Measurements from ENCODE around the gene TUSC2.
A peak's percentile ranks its signal among the peaks of the same experiment; 100 is the strongest.
"Not testable (repeated sequence)": the region's sequence is repeated elsewhere in the genome, so short reads cannot be mapped to it uniquely, and the experiment has no call there.

TUSC2 gene

DNA sequence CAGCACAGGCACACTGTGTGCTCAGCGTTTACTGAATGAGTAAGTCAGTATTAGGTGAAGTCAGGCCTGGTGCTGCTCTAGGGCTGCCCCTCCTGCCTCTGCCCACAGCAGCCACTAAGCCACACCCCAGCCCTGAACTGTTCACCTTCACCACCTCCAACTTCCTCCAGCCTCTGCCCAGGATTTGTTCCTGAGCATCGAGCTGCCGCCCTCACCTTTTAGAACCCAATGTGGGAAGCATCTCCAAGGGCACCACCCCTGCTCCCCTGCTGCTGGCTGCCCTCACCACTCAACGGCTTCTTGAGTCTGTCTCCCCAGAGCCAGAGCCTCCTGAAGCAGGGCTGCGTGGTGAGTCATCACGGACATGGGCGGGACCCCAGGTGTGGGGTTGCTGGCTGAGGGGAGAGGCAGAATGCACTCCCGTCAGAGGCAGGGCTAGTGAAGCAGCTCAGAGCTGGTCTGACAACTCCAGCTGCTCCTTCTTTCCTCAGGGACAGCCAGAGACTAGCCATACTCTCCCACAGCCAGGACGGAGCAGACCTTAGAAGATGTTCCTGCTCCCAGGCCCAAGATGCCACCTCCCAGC, 11.3 kb downstream of the TUSC2 start:
- no peak for DNase-seq

DNA sequence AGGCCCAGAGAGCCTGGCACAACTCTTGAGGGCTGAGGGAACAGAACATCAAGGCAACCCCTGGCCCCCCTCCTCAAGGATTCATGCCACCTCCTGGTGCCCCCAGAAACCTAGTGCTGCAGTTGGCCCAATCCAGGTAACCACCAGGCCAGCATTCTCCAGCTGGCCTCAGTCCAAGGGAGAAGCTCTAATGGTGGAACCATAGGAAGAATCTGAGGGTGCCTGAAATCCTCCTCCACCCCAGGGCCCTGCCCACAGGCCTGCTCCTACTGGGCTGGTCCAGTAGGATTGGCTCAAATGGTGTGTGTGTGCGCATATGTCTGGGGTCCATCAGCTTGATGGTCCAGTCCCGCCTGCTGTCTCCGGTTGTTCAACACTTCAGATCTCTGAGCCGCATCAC, 13.2 kb downstream of the TUSC2 start:
- no peak for DNase-seq

DNA sequence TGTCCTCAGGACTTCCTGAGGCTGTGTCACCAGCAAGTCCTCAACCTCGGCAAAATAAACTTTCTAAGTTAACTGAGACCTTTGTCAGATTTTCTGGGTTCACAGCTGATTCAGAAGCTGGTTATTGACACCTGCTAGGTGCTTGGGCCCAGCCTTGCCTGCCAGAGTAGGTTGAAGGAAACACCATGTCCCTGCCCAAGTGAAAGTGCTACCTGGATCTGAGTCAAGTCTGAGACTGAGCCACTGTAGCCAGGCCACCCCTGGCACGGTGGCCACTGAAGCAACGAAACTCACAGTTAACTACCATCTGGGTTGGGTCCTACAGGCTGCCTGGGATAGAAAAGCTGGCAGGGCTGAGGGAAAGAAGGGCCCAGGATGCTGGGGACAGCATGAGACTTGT, 13.7 kb downstream of the TUSC2 start:
- DNase-seq = no peak

DNA sequence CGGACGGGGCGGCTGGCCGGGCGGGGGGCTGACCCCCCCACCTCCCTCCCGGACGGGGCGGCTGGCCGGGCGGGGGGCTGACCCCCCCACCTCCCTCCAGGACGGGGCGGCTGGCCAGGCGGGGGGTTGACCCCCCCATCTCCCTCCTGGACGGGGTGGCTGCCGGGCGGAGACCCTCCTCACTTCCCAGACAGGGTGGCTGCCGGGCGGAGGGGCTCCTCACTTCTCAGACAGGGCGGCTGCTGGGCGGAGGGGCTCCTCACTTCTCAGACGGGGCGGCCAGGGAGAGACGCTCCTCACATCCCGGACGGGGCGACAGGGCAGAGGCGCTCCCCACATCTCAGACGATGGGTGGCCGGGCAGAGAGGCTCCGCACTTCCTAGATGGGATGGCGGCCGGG, 16.0 kb downstream of the TUSC2 start:
- not testable (repeated sequence) for DNase-seq

DNA sequence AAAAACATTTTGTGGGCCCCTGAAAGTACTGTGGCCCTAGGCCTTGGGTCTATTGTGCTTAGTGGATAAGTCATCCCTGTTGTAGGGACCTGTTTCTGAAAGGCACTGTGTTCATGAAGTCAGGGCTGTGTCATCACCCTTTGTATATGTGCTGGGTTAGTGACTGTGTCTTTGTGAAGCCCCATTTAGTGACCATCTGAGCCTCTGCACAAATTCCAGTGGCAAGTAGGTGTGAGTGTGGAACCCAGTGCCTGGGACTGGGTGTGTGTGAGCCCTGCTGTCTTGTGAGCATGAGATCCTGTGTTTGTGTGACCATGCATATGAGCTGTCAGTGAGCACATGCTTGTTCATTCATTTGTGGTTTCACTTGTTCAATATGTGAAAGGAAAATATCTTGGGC, 23.4 kb downstream of the TUSC2 start:
- DNase-seq = no peak

DNA sequence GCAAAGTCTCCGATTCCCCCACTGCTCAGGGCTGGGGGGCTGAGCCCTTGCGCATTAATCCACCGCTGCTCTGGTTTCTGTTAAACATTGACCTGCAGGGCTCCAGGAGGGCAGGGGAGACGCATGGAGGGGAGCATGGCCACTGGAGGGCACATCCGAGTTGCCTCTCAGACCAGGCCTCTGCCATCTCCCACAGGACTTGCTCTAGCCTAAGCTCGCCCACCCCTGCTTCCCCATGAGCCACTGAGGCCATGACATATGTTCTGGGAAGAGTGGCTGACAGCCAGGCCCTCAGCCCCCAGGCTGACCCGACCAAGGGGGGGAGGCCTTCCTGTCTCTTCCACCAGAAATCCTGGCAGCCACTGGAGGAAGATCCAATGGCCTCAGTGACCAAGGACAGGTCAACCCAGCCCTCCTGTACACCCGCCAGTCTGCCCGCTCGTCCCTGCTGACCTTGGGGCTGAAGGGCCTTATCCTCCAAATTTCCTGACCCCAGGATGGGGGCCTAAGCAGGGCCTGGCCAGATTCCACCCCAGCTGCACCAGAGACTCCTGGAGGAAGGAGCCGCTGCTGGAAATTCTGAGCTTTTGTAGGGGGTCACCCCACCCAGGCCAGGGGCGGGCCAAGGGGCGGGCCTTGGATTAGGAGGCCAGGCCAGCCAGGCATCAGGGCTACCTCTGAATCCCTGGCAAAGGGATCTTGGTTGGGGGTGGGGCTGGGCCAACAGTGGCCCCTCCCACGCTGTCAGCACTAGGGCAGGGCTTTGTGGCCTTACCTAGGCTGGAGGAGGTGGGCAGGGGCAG, 24.8 kb downstream of the TUSC2 start, which contains the start of gene HYAL1:
Gene HYAL1, minus strand, starts transcription at position 562 of the 803 bp plus-strand sequence. CDS start 618 bp downstream, outside the sequence.
- no peak for DNase-seq

DNA sequence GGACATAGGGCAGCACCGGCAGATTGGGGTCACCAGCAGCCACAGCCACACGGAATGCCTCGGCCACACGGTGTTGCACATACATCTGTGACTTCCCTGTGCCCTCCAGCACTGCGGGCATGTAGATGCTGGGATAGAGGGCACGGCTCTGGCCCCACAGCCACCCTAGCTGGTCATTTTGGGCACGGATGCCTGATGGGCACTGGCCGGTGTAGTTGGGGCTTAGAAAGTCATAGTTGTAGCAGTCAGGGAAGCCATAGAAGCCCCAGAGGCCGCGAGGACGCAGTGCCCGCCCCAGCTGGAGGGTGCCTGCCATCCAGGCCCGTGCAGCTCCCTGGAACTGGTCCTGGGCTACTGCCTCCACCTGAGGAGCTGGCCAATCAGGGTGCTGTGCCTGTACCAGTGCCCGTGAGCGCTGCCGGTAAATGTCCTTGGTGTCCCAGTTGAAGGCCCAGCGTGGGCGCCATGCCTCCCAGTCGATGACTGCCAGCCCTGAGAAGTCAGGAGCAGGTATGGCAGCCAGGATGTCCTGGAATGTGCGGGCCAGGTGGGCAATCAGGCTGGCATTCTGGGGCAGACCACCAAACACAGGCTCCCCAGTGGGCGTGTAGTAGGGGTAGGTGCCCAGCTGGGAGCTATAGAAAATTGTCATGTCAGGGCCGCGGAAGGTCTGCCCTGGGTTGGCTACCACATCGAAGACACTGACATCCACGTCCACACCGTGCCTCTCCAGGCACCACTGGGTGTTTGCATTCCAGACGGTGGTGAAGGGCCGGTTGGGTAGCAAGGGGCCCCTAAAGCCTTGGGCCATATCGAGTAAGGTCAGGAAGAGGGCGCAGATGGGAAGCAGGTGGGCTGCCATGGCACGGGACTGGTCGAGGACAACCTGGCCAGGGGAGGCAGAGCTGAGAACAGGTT, 25.7 kb downstream of the TUSC2 start:
- no peak for DNase-seq

DNA sequence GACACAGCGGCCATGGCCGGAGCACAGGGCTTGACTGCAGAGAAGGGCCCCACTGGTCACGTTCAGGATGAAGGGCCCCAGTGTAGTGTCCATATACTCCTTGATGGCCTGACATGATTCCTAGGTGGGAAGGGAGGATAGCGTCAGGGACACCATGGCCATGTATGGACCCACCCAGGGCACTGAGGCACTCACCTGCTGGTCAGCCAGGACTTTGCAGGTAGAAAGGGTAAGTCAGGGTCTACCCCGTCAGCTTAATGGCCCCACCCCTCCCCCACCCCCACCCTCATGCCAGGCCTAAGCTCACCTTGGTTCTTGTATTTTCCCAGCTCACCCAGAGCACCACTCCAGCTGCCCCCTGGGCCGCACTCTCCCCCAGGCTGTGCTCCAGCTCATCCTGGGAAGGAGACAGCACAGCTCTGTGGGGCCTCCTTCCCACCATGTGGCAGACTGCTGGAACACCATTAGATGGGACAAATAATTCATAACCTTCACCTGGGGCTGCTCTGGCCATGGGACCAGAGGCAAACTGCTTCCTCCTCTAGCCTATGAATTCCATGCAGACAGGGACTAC, 27.3 kb downstream of the TUSC2 start:
- no peak for DNase-seq

DNA sequence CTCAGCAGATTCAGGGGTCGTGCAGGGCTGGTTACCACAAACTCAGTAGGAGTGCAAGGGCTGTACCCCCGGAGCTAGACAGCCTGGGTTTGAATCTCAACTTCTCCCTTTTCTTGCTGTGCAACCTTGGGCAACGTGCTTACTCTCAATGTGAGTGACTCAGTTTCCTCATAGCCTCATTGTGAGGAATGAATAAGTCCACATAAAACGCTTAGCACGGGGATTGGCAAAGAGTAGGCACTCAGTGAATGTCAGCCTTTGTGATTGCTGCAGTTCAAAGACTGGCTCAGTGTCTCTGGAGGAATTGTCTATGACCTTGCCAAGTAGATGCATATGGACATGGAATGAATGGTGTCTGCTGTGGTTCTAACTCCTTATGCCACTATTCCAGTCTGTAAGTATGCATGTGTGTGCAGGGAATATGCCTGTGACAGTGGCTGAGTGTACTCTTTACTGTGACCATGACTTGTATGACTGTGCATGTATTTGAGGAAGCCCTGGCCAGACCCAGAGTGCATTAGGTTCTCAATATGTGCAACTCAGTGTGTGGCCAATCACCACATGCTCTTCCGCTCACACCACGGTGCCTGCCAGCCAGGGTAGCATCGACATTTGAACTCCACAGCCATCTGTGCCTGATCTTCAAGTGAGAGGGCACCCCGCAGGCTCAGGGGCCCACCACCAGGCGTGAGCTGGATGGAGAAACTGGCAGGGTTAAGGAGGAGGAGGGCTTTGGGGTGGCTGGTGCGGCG, 27.9 kb downstream of the TUSC2 start:
- no peak for DNase-seq

DNA sequence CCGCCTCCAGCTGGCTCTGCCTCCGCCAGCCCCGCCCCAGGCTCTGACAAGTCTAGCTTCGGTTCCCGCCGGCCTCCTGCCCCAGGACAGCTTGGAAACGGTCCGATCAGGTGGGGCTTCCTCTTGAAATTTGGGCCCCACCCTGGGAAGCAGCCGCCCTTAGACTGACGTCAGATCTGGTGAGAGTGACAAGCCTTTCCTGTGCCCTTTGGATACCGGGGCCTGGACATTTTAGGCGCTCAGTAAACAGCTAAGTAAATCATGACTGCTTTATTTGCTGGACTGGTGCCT, 28.4 kb downstream of the TUSC2 start:
- no peak for DNase-seq

DNA sequence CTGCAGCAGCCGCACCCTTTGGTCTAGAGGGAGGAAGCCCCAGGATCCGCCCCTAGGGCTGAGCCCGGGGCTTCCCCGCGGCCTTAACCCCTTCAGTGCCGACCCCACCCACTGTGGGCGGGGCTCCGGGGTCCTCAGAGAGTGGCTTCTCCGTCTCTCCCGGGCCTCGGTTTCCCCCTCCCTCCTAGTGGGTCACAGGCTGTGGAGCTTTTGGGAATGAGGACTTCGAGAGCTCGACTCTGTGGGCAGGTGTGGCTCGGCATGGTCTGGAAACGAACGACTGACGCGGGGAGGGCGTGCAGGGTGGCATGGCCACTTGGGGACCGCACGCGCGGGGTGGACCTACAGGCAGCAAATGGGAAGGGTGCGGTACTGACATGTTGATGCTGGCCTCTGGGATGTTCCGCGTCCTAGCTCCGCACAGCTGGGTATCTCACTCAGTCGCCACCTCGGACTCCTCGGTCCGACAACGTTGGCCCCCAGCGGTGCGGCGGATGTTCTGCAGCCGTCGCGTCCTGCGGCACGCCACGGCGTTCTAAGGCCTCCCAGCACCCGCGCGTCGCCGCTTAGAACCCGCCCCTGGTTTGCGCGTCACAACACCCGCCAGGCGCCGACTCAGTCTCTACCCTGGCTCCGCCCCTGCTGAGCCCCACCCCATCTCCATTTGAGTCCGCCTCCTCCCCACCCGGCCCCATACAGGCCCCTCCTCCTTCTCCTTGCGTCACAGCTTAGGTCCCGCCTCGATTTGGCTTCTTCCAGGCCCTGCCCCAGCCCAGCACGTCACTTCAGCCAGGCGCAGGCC, 29.0 kb downstream of the TUSC2 start, which contains the start of the genes HYAL3 and NAA80:
Gene HYAL3, minus strand, starts transcription at position 570 of the 802 bp plus-strand sequence. CDS start 3,803 bp downstream, outside the sequence.
Gene NAA80, minus strand, starts transcription at position 570 of the 802 bp plus-strand sequence. CDS start 1,942 bp downstream, outside the sequence.
- DNase-seq = peak; percentile 93 to 97

DNA sequence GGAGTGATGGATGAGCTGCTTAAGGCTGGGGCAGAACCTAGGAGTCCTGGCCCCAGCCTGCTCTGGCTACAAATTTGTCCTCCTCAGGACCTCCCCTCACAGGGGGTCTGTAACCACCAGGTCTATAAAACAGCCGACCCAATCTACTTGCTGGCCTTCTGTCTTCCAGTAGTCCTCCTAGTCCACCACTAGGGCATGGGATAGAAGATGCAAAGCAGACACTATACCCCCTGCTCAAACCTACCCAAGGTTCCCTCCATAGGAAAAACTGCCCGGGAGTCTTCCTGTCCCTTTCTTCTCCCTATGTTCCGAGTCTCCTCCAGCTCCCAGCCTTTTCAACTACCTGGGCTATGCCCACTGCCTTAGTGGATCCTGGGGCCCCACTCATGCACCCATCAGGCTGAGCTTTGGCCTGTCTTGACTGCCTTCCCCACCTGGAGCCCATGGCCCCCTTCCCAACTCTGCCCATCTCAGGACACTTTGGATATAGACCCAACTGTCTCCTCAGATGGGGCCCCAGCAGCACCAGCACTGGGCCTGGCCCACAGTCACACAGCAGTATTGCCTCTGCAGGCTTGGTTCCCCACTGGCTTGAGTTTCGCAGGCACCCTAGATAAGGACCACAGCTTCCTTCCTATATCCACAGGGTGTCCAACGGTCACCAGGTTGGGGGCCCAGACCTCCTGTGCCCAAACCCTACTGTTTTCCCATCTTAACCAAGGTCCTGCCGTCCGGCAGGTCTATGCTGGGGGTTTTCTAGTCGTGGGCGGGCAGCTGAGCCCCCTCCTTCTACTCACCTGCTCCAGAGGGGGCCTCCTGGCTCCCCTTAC, 29.9 kb downstream of the TUSC2 start:
- no peak for DNase-seq

DNA sequence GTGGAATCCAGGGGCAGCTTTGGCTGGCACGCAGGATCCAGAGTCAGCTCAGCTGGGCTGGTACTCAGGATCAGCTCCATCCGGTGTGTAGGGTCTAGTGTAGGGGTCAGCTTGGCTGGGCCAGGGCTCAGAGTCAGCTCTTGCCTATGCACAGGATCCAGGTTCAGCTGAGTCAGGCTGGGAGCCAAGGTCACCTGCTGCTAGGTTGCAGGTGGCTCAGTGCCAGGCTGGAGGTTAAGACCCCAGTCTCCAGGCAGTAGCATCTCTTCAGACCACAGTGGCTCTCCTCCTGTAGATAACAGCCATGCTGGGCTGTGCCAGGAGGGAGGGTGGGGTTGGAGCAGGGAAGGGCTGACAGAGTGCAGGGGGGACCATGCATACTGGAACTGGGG, 30.6 kb downstream of the TUSC2 start:
- DNase-seq = no peak

DNA sequence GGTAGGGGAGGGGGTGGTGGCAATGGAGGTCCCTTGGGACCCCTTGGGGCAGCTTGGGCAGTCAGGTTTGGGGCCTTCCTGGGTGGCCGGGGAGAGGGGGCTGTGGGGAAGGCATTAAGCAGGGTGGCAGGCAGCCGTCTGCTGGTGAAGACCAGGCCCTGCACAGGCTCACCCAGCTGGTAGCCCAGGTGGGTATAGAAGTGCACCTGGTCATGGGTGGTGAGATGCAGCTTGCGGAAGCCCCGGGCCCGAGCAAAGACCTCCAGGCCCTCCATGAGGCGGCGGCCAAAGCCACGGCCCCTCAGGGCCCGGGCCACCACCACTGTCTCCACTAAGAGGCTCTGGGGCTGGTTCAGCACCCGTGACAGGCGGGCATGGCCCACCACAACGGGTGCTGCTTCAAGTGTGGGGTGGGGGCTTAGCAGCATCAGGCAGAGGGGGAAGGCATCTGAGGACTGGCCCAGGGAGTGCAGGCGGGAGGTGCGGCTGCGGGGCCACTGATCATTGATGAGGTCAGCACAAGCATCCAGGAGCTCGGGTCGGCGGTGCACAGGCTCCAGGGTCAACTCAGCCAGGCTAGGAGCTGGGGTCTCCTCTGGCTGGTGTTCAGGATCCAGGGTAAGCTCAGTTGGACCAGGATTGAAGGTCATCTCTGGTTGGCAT, 31.2 kb downstream of the TUSC2 start:
- DNase-seq = no peak

DNA sequence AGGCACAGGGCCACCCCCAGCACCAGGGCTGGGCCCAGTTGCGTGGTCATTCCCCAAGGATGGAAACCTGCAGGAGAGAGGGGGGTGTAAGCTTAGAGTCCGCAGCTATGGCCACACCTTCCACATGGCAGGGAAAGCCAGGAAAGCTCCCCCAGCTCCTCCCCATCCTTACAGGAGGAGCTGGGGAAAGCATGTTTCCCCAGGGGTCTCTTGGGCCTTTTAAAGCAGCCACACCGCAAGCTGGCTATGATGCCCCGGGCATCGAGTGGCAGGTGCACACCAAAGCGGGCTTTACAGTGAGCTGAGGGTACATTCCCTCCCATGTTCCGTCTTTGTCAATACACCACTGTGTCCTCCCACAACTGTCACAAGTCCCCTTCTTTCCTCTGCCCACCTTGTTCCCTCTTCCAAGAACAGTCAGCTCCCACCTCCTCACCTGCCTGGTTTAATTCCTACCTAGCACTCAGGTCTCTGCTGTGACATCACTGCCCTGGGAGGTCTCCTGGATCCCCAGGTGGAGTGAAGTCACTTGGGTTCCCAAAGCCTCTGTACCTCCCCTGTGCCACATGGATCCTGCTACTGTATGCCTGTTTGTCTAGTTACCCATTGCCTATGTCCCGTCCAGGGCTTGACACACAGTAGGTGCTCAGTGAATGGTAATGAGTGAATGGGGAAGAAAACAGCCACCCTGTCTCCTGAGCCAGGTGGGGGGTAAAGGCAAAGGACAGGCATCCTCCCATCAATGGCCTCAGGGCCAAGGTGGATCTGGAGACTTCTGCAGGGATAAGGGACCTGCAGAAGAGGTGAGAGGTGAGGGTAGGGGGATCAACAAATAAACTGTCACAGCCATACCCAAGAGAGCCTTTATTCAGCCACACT, 32.2 kb downstream of the TUSC2 start:
- DNase-seq = no peak

DNA sequence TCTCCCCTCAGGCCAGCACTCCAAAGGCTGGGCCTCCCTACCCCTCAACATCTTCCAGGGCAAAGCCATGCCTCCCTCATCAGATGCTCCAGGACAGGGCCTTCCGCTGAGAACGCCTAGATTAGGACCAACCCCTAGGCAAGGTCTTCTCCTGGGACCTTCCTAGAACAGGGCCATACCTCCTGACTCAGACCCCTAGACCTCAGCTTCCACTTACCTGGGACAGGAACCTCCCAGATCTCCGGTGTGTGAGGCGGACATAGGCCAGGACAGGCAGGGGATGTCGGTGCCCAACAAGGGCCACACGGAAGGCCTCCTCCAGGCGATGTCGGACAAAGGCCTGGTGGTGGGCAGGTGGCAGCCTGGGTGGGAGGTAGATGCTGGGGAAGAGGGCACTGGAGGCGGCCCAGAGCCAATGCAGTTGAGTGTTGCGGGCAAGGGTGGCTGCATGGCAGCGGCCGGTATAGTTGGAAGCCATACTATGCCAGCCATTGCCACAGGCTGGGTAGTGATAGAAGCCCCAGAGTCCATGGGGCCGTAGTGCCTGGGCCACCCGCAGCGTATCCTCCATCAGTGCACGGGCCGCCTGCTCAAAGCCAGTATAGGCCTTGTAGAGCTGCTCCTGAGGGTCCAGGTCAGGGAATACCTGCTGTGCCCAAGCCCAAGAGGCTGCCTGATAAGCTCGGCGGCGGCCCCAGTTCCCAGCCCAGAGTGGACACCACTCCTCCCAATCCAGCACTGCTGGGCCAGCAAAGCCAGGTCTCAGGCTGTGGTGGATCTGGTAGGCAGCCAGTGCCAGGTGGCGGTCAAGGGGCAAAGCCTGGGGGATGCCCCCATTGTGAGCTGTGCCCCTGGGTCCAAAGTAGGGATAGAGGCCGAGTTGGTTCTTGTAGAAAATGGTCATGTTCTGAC, 33.3 kb downstream of the TUSC2 start:
- no peak for DNase-seq

DNA sequence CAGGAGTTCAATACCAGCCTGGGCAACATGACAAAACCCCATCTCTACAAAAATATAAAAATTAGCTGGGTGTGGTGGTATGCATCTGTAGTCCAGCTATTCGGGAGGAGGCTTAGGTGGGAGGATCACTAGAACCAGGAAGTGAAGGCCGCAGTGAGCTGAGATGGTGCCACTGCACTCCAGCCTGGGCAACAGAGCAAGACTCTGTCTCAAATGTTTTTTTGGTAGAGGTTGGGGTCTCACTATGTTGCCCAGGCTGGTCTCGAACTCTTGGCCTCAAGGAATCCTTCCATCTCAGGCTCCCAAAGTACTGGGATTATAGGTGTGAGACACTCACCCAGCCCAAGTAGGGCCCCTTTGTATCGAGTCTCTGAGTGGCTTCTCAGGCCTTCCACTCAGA, 33.9 kb downstream of the TUSC2 start:
- DNase-seq = no peak

All from NCI-H2081 (cell line).